IMR-90 (cell line): ENCODE measurements around the gene CIBAR2. TPM values are rescaled to one million over a fixed set of nuclear protein-coding genes. Genes with fewer than 3 reads are reported as not detected.

ENCODE experiments used
- ATAC-seq: fragments of 200-7000 bp; cut with Tn5 transposase; 2 replicates; pipeline ENCODE4 v1.9.1; 2020; ENCODE audit warnings: low read depth, mild to moderate bottlenecking, moderate library complexity
- BruUV-seq: library from RNA; stranded (reverse); fragments of 400-500 nt; replicated peaks from 2 replicates; lab custom pipeline; 2021; lab: Mats Ljungman, UMichigan
- CTCF ChIA-PET: fragments of 300-600 bp; formaldehyde crosslinking; extraction: SDS; loops from one replicate; lab custom pipeline; 2021; ENCODE audit warnings: antibody characterized with exemption; lab: Yijun Ruan, JAX
- POLR2A ChIA-PET: fragments of 300-600 bp; sonication (Branson Sonifier 250); formaldehyde crosslinking; loops from one replicate; lab custom pipeline; 2022; ENCODE audit warnings: antibody characterized with exemption; ENCODE audit not compliant: unreplicated experiment; lab: Charles Lee
- DNase-seq: peaks from one replicate; pipeline ENCODE4 v3.0.0; 2013
- H2AFZ ChIP-seq: replicated peaks from 2 replicates; pipeline ENCODE3; 2013; ENCODE audit warnings: low read length, mild to moderate bottlenecking; ENCODE audit not compliant: poor library complexity
- H2AK5ac ChIP-seq: 2 replicates; pipeline ENCODE4 v1.6.1; 2013; ENCODE audit warnings: low read depth, low read length, inconsistent platforms
- H2AK9ac ChIP-seq: replicated peaks from 2 replicates; pipeline ENCODE3; 2013; ENCODE audit warnings: mild to moderate bottlenecking, low read depth, low read length, moderate library complexity; ENCODE audit not compliant: poor library complexity
- H2BK120ac ChIP-seq: 2 replicates; pipeline ENCODE4 v1.6.1; 2013; ENCODE audit warnings: low read depth, low read length, inconsistent platforms
- H2BK15ac ChIP-seq: 3 replicates; pipeline ENCODE4 v1.6.1; 2013; ENCODE audit warnings: low read depth, low read length, inconsistent platforms
- H2BK20ac ChIP-seq: 2 replicates; pipeline ENCODE4 v1.6.1; 2013; ENCODE audit warnings: low read depth, mild to moderate bottlenecking, inconsistent platforms, low read length, moderate library complexity
- H2BK5ac ChIP-seq: 2 replicates; pipeline ENCODE4 v1.6.1; 2013; ENCODE audit warnings: mild to moderate bottlenecking, low read depth, low read length, inconsistent platforms; ENCODE audit not compliant: poor library complexity, severe bottlenecking
- H3K14ac ChIP-seq: replicated peaks from 2 replicates; pipeline ENCODE4 v1.6.1; 2013; ENCODE audit warnings: low read depth, low read length, inconsistent platforms
- H3K18ac ChIP-seq: 2 replicates; pipeline ENCODE4 v1.6.1; 2013; ENCODE audit warnings: low read depth, low read length, control low read depth
- H3K23ac ChIP-seq: 2 replicates; pipeline ENCODE4 v1.6.1; 2013; ENCODE audit warnings: low read depth, low read length, inconsistent platforms
- H3K27ac ChIP-seq: 2 replicates; pipeline ENCODE4 v1.5.1; 2013; ENCODE audit warnings: mild to moderate bottlenecking, control low read depth, low read length; ENCODE audit not compliant: insufficient read depth
- H3K27me3 ChIP-seq: 2 replicates; pipeline ENCODE4 v1.6.1; 2013; ENCODE audit warnings: low read length; ENCODE audit not compliant: control insufficient read depth, insufficient read depth
- H3K36me3 ChIP-seq: 2 replicates; pipeline ENCODE4 v1.6.1; 2013; ENCODE audit warnings: low read length, mixed read lengths; ENCODE audit not compliant: control insufficient read depth, insufficient read depth
- H3K4ac ChIP-seq: 2 replicates; pipeline ENCODE4 v1.6.1; 2013; ENCODE audit warnings: low read depth, low read length, inconsistent platforms
- H3K4me1 ChIP-seq: 2 replicates; pipeline ENCODE4 v1.6.1; 2013; ENCODE audit warnings: low read length, mixed read lengths; ENCODE audit not compliant: control insufficient read depth, insufficient read depth
- H3K4me2 ChIP-seq: 2 replicates; pipeline ENCODE4 v1.6.1; 2013; ENCODE audit warnings: low read depth, mild to moderate bottlenecking, control low read depth, low read length, moderate library complexity
- H3K4me3 ChIP-seq: 2 replicates; pipeline ENCODE4 v1.5.1; 2013; ENCODE audit warnings: low read depth, mild to moderate bottlenecking, control low read depth, low read length, moderate library complexity; ENCODE audit not compliant: insufficient read depth
- H3K56ac ChIP-seq: 2 replicates; pipeline ENCODE4 v1.6.1; 2013; ENCODE audit warnings: low read length, inconsistent platforms; ENCODE audit not compliant: insufficient read depth; ENCODE audit errors: extremely low read depth
- H3K79me1 ChIP-seq, 2 experiments: 2 replicates each; pipeline ENCODE4 v1.6.1; 2013; ENCODE audit warnings: low read length in 2 of 2, inconsistent platforms in 1 of 2, low read depth in 1 of 2
- H3K9ac ChIP-seq: 2 replicates; pipeline ENCODE4 v1.6.1; 2013; ENCODE audit warnings: low read depth, low read length, control low read depth
- H3K9me1 ChIP-seq: 2 replicates; pipeline ENCODE4 v1.6.1; 2013; ENCODE audit warnings: low read length, inconsistent platforms; ENCODE audit not compliant: insufficient read depth
- H3K9me3 ChIP-seq: 2 replicates; pipeline ENCODE4 v1.6.1; 2013; ENCODE audit warnings: low read length; ENCODE audit not compliant: control insufficient read depth, insufficient read depth
- H4K20me1 ChIP-seq: 2 replicates; pipeline ENCODE4 v1.6.1; 2013; ENCODE audit warnings: low read length, inconsistent platforms; ENCODE audit not compliant: insufficient read depth
- H4K5ac ChIP-seq: 2 replicates; pipeline ENCODE4 v1.6.1; 2013; ENCODE audit warnings: mild to moderate bottlenecking, low read depth, low read length, control low read depth
- H4K8ac ChIP-seq, 2 experiments: 2 replicates each; pipeline ENCODE4 v1.6.1; 2013; ENCODE audit warnings: low read depth in 2 of 2, low read length in 2 of 2, control low read depth in 1 of 2, inconsistent platforms in 1 of 2
- H4K91ac ChIP-seq: 2 replicates; pipeline ENCODE4 v1.6.1; 2013; ENCODE audit warnings: low read depth, low read length, inconsistent platforms; ENCODE audit not compliant: insufficient read depth
- BHLHE40 ChIP-seq: fragments of 150-350 bp; IDR thresholded peaks from 2 replicates; pipeline ENCODE4 v1.6.1; 2016; ENCODE audit warnings: mild to moderate bottlenecking, low read depth, low read length
- CEBPB ChIP-seq: IDR thresholded peaks from 2 replicates; pipeline ENCODE4 v1.6.1; 2012; ENCODE audit warnings: low read depth, low read length, improper control_type of control experiment
- CHD1 ChIP-seq: IDR thresholded peaks from 2 replicates; pipeline ENCODE4 v1.6.1; 2012; ENCODE audit warnings: low read depth, low read length, improper control_type of control experiment
- CTCF ChIP-seq: conservative IDR thresholded peaks from 2 replicates; pipeline ENCODE4 v1.5.1; 2012; ENCODE audit warnings: mild to moderate bottlenecking, low read depth, low read length, improper control_type of control experiment
- ELK1 ChIP-seq: fragments of 150-350 bp; IDR thresholded peaks from 2 replicates; pipeline ENCODE4 v1.6.1; 2016; ENCODE audit warnings: low read depth, mild to moderate bottlenecking, low read length, moderate library complexity, borderline replicate concordance
- FOS ChIP-seq: fragments of 150-350 bp; IDR thresholded peaks from 2 replicates; pipeline ENCODE4 v1.6.1; 2016; ENCODE audit warnings: low read depth, low read length
- MAFK ChIP-seq: IDR thresholded peaks from 2 replicates; pipeline ENCODE4 v1.6.1; 2012; ENCODE audit warnings: low read depth, low read length, improper control_type of control experiment
- MAZ ChIP-seq: IDR thresholded peaks from 2 replicates; pipeline ENCODE4 v1.6.1; 2012; ENCODE audit warnings: low read depth, mild to moderate bottlenecking, low read length, improper control_type of control experiment, moderate library complexity, borderline replicate concordance
- MXI1 ChIP-seq: IDR thresholded peaks from 2 replicates; pipeline ENCODE4 v1.6.1; 2012; ENCODE audit warnings: low read depth, mild to moderate bottlenecking, low read length, moderate library complexity, borderline replicate concordance
- NFE2L2 ChIP-seq: fragments of 150-350 bp; IDR thresholded peaks from 2 replicates; pipeline ENCODE4 v1.6.1; 2016; ENCODE audit warnings: low read depth, mild to moderate bottlenecking, low read length
- POLR2A ChIP-seq: IDR thresholded peaks from 2 replicates; pipeline ENCODE4 v1.6.1; 2012; ENCODE audit warnings: mild to moderate bottlenecking, low read depth, low read length
- RAD21 ChIP-seq: IDR thresholded peaks from 2 replicates; pipeline ENCODE4 v1.6.1; 2012; ENCODE audit warnings: low read length, improper control_type of control experiment
- SMC3 ChIP-seq: fragments of 150-350 bp; IDR thresholded peaks from 2 replicates; pipeline ENCODE4 v1.6.1; 2016; ENCODE audit warnings: low read depth, mild to moderate bottlenecking, antibody characterized with exemption, low read length, moderate library complexity
- USF2 ChIP-seq: fragments of 150-350 bp; IDR thresholded peaks from 2 replicates; pipeline ENCODE4 v1.6.1; 2017; ENCODE audit warnings: mild to moderate bottlenecking, antibody characterized with exemption, low read length, low read depth
- WGBS, 2 experiments: methylation state at CpG; one replicate each; pipeline versions ENCODE4 v1.1.5 to v1.1.7; 2013; ENCODE audit warnings: missing lambda C conversion rate in 2 of 2; ENCODE audit not compliant: insufficient read length in 1 of 2; ENCODE audit errors: extremely low coverage in 2 of 2; 5-methylcytosine and 5-hydroxymethylcytosine counted together
- dilution Hi-C: fragments of 300-500 bp; cut with HindIII; formaldehyde crosslinking; loops from one replicate; pipeline ENCODE4 v1.14.3; 2018; ENCODE audit warnings: low sequenced_read_pairs; ENCODE audit not compliant: unreplicated experiment
- in situ Hi-C: fragments of 300-500 bp; cut with MboI; formaldehyde crosslinking; loops from 3 replicates; pipeline ENCODE4 v1.14.3; 2019; ENCODE audit warnings: low sequenced_read_pairs, inconsistent platforms, mixed read lengths
- intact Hi-C: fragments of 100-400 bp; cut with micrococcal nuclease; formaldehyde crosslinking; loops from 2 replicates; pipeline ENCODE4 v1.10.0; 2022
- polyA plus RNA-seq, 3 experiments: library from polyadenylated mRNA; depleted of rRNA; stranded (reverse); fragments of >200 nt; gene quantifications; 2 replicates each; pipeline ENCODE4 v1.2.3, GENCODE V29; 2012; ENCODE audit warnings: low replicate concordance in 1 of 3
- total RNA-seq: library from RNA; depleted of rRNA; stranded (reverse); fragments of >200 nt; gene quantifications from 2 replicates; pipeline ENCODE4 v1.2.3, GENCODE V29; 2012

CIBAR2 gene
- total and polyA plus RNA-seq, 2 of the 4 experiments (the other 2 are of a cell fraction), result 0.18 to 0.24 TPM

GRCh38 chr16:85152414-85153030 lies 40.2 kb upstream of the CIBAR2 start:
- H3K27ac ChIP-seq, result no peak overlapping the region
- intact Hi-C loops, result no loop called here
- H2AFZ ChIP-seq, result peak overlapping the region; percentile 94
- BruUV-seq, result no TSS peak
- H2BK5ac ChIP-seq, result no peak overlapping the region
- CTCF ChIA-PET, result no interaction called here
- peaks cover 18% of the 10 kb centered on the region for H3K4me1 ChIP-seq
- no peak overlapping the region for H3K4me3 ChIP-seq
- 91% methylated on average over 8 of the region's 14 CpGs; no CpG with 5 or more reads in 1 of the 2 experiments for WGBS, 2 experiments
- POLR2A ChIA-PET, result no interaction called here
- no peak overlapping the region for H4K5ac ChIP-seq
- peak overlapping the region; percentile 80 for H2BK120ac ChIP-seq
- H3K4me2 ChIP-seq, result no peak overlapping the region
- H3K23ac ChIP-seq, result no peak overlapping the region
- H3K36me3 ChIP-seq, result no peaks in the 10 kb centered on the region
- H3K9ac ChIP-seq, result no peak overlapping the region
- peak overlapping the region; percentile 52; the same call in 1 of the 2 replicates for H4K91ac ChIP-seq
- no peaks in the 10 kb centered on the region for H3K79me1 ChIP-seq
- dilution Hi-C loops, result no loop called here
- H2AK5ac ChIP-seq, result peak overlapping the region; percentile 94
- H3K9me1 ChIP-seq, result 0 out of 2 replicates have a peak, but pooled peaks cover 3% of the 10 kb centered on the region
- H3K56ac ChIP-seq, result no peak overlapping the region
- H4K20me1 ChIP-seq, result no peaks in the 10 kb centered on the region
- H3K9me3 ChIP-seq, result no peaks in the 10 kb centered on the region
- H3K4ac ChIP-seq, result peak overlapping the region; percentile 62
- peak overlapping the region; percentile 96 for H2AK9ac ChIP-seq
- H2BK20ac ChIP-seq, result peak overlapping the region; percentile 47; the same call in 1 of the 2 replicates
- DNase-seq (no peak), ATAC-seq (no peak)
- peak overlapping the region; percentile 15; the same call in 1 of the 3 replicates for H2BK15ac ChIP-seq
- no peak for TF ChIP-seq ELK1
- no peak for TF ChIP-seq POLR2A
- TF ChIP-seq CTCF, result no peak
- TF ChIP-seq MAZ, result no peak
- TF ChIP-seq SMC3, result no peak
- TF ChIP-seq FOS, result no peak
- no peak for TF ChIP-seq MAFK
- TF ChIP-seq CEBPB, result no peak
- TF ChIP-seq MXI1, result no peak
- no peak for TF ChIP-seq CHD1
- TF ChIP-seq RAD21, result no peak
- no peak for TF ChIP-seq USF2
- no peak for TF ChIP-seq NFE2L2
- TF ChIP-seq BHLHE40, result no peak
- in situ Hi-C loops, result no loop called here
- peak overlapping the region; percentile 31 for H3K14ac ChIP-seq
- peak overlapping the region; percentile 24 to 51; a peak in 2 of 4 replicates for H4K8ac ChIP-seq
- H3K27me3 ChIP-seq, result no peaks in the 10 kb centered on the region; the same call in 1 of the 2 replicates
- H3K18ac ChIP-seq, result no peak overlapping the region
